ENCODE results near the gene GJE1.

The GJE1 gene

DNA sequence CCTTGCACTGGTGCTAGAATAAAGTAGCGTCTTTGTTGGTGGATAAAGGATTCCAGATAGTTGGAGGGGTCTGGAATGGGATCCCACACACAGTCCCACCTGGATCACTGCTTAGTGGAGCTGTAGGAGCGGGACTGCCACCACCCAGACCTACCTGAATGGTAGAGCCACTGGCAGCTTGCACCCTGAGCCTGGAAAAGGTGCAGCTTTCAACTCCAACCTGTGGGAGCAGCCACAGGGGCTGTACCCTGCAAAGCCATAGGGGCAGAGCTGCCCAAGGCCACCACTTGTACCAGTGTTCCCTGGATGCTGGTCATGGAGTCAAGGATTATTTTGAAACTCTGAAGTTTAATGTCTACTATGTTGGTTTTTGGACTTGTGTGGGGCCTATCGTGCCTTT lies 41.3 kb downstream of the GJE1 start:
- H3K4me3 ChIP-seq (ENCODE audit: low read depth, low read length, poor library complexity, severe bottlenecking), result no peak overlapping the region
- no peak overlapping the region for H2AFZ ChIP-seq (ENCODE audit: low read length)
- no peaks in the 10 kb centered on the region for H3F3A ChIP-seq (ENCODE audit: insufficient read depth, low read length)
- no peaks in the 10 kb centered on the region for H3K9me2 ChIP-seq (ENCODE audit: low read depth, low read length)
- H3K36me3 ChIP-seq (ENCODE audit: insufficient read depth, low read length), result peaks cover 82% of the 10 kb centered on the region
- 0 out of 2 replicates have a peak, but pooled peaks cover 3% of the 10 kb centered on the region for H3K9me3 ChIP-seq (ENCODE audit: low read length)
- H3K27me3 ChIP-seq (ENCODE audit: insufficient read depth, low read length), result no peaks in the 10 kb centered on the region
- no peak overlapping the region for H3K27ac ChIP-seq (ENCODE audit: low read depth, low read length, poor library complexity, severe bottlenecking)
- no peaks in the 10 kb centered on the region for H3K4me1 ChIP-seq (ENCODE audit: insufficient read depth, low read length, severe bottlenecking)
- no peak for TF ChIP-seq EZH2 (IDR thresholded peaks at IDR 0.05; ENCODE audit: borderline replicate concordance, low read length)
- TF ChIP-seq, protein P1, sequence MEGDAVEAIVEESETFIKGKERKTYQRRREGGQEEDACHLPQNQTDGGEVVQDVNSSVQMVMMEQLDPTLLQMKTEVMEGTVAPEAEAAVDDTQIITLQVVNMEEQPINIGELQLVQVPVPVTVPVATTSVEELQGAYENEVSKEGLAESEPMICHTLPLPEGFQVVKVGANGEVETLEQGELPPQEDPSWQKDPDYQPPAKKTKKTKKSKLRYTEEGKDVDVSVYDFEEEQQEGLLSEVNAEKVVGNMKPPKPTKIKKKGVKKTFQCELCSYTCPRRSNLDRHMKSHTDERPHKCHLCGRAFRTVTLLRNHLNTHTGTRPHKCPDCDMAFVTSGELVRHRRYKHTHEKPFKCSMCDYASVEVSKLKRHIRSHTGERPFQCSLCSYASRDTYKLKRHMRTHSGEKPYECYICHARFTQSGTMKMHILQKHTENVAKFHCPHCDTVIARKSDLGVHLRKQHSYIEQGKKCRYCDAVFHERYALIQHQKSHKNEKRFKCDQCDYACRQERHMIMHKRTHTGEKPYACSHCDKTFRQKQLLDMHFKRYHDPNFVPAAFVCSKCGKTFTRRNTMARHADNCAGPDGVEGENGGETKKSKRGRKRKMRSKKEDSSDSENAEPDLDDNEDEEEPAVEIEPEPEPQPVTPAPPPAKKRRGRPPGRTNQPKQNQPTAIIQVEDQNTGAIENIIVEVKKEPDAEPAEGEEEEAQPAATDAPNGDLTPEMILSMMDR (IDR thresholded peaks at IDR 0.05; ENCODE audit: low read length), result no peak
- H3K9ac ChIP-seq (ENCODE audit: low read length), result no peak overlapping the region
- H4K20me1 ChIP-seq (ENCODE audit: insufficient read depth, low read length), result no peaks in the 10 kb centered on the region
- no peak overlapping the region for H3K4me2 ChIP-seq (ENCODE audit: low read length)
- H3K79me2 ChIP-seq (ENCODE audit: insufficient read depth, low read length), result no peaks in the 10 kb centered on the region

DNA sequence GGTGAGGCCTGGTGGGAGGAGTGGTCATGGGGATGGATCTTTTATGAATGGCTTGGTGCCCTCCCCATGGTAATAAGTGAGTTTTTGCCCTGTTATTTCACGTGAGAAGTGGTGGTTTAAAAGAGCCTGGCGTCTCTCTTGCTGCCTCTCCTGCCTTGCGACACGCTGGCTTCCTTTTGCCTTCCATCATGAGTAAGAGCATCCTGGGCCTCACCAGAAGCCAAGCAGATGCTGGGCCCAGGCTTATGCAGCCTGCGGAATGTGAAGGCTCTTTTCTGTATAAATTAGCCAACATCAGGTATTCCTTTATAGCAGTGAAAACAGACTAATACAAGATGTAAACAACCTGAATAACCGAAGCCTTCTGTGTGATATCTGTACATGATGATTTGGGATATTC lies 42.0 kb downstream of the GJE1 start:
- H4K20me1 ChIP-seq (ENCODE audit: insufficient read depth, low read length), result no peaks in the 10 kb centered on the region
- no peak overlapping the region for H3K4me3 ChIP-seq (ENCODE audit: low read depth, low read length, poor library complexity, severe bottlenecking)
- peaks cover 81% of the 10 kb centered on the region for H3K36me3 ChIP-seq (ENCODE audit: insufficient read depth, low read length)
- no peak for TF ChIP-seq EZH2 (IDR thresholded peaks at IDR 0.05; ENCODE audit: borderline replicate concordance, low read length)
- TF ChIP-seq, protein P1 (IDR thresholded peaks at IDR 0.05; ENCODE audit: low read length), result no peak
- H3F3A ChIP-seq (ENCODE audit: insufficient read depth, low read length), result no peaks in the 10 kb centered on the region
- H2AFZ ChIP-seq (ENCODE audit: low read length), result no peak overlapping the region
- no peaks in the 10 kb centered on the region for H3K79me2 ChIP-seq (ENCODE audit: insufficient read depth, low read length)
- no peak overlapping the region for H3K9ac ChIP-seq (ENCODE audit: low read length)
- H3K4me1 ChIP-seq (ENCODE audit: insufficient read depth, low read length, severe bottlenecking), result no peaks in the 10 kb centered on the region
- H3K27ac ChIP-seq (ENCODE audit: low read depth, low read length, poor library complexity, severe bottlenecking), result no peak overlapping the region
- no peaks in the 10 kb centered on the region for H3K9me2 ChIP-seq (ENCODE audit: low read depth, low read length)
- no peaks in the 10 kb centered on the region for H3K27me3 ChIP-seq (ENCODE audit: insufficient read depth, low read length)
- H3K9me3 ChIP-seq (ENCODE audit: low read length), result 0 out of 2 replicates have a peak, but pooled peaks cover 3% of the 10 kb centered on the region
- H3K4me2 ChIP-seq (ENCODE audit: low read length), result no peak overlapping the region

DNA sequence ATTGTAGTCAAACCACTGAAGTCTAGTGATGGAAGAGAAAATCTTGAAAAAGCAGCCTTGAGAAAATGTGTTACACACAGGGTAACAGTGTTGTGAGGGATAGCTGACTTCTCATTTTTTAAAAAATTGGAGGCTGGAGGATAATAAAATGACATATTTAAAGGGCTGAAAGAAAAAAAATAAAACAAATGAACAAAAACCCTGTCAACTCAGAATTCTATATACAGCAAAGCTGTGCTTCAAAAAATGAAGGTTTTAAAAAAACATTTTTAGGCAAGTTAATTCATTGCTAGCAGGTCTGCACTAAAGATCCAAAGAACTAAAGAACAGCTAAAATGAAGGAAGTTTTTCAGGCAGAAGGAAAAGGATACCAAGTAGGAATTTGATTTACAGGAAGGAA lies 45.4 kb downstream of the GJE1 start:
- H2AFZ ChIP-seq (ENCODE audit: low read length), result no peak overlapping the region
- H3F3A ChIP-seq (ENCODE audit: insufficient read depth, low read length), result no peaks in the 10 kb centered on the region
- H3K9ac ChIP-seq (ENCODE audit: low read length), result no peak overlapping the region
- no peaks in the 10 kb centered on the region for H3K9me2 ChIP-seq (ENCODE audit: low read depth, low read length)
- H3K27ac ChIP-seq (ENCODE audit: low read depth, low read length, poor library complexity, severe bottlenecking), result no peak overlapping the region
- no peaks in the 10 kb centered on the region for H3K27me3 ChIP-seq (ENCODE audit: insufficient read depth, low read length)
- H4K20me1 ChIP-seq (ENCODE audit: insufficient read depth, low read length), result no peaks in the 10 kb centered on the region
- H3K4me2 ChIP-seq (ENCODE audit: low read length), result no peak overlapping the region
- H3K4me1 ChIP-seq (ENCODE audit: insufficient read depth, low read length, severe bottlenecking), result no peaks in the 10 kb centered on the region
- no peak for TF ChIP-seq EZH2 (IDR thresholded peaks at IDR 0.05; ENCODE audit: borderline replicate concordance, low read length)
- H3K36me3 ChIP-seq (ENCODE audit: insufficient read depth, low read length), result peaks cover 61% of the 10 kb centered on the region
- no peak overlapping the region for H3K4me3 ChIP-seq (ENCODE audit: low read depth, low read length, poor library complexity, severe bottlenecking)
- H3K79me2 ChIP-seq (ENCODE audit: insufficient read depth, low read length), result no peaks in the 10 kb centered on the region
- H3K9me3 ChIP-seq (ENCODE audit: low read length), result 0 out of 2 replicates have a peak, but pooled peaks cover 3% of the 10 kb centered on the region

DNA sequence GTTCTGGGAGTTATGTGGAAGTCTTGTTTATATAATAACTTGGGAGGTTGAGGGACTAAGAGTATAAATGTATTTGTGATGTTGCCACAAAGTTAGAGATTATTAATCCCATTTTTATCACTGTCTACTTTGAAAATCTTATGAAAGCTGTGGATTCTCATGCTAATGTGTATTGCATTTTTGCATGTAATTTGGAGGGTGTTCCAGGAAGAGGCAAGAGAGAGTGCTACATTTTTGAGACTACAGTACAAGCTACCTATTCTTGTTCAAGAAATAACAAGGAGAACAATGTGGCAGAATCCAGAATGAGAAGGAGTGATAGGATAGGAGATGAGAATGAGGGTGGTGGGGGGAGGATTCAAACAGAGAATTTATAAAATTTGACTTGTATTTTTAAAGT lies 49.3 kb downstream of the GJE1 start:
- no peak overlapping the region for H3K4me3 ChIP-seq (ENCODE audit: low read depth, low read length, poor library complexity, severe bottlenecking)
- no peaks in the 10 kb centered on the region for H3K4me1 ChIP-seq (ENCODE audit: insufficient read depth, low read length, severe bottlenecking)
- H3K27me3 ChIP-seq (ENCODE audit: insufficient read depth, low read length), result no peaks in the 10 kb centered on the region
- H3K9ac ChIP-seq (ENCODE audit: low read length), result no peak overlapping the region
- H3F3A ChIP-seq (ENCODE audit: insufficient read depth, low read length), result no peaks in the 10 kb centered on the region
- no peak overlapping the region for H3K27ac ChIP-seq (ENCODE audit: low read depth, low read length, poor library complexity, severe bottlenecking)
- H3K4me2 ChIP-seq (ENCODE audit: low read length), result no peak overlapping the region
- no peak overlapping the region for H2AFZ ChIP-seq (ENCODE audit: low read length)
- peaks cover 24% of the 10 kb centered on the region for H3K36me3 ChIP-seq (ENCODE audit: insufficient read depth, low read length)
- H4K20me1 ChIP-seq (ENCODE audit: insufficient read depth, low read length), result no peaks in the 10 kb centered on the region
- TF ChIP-seq, protein P1 (IDR thresholded peaks at IDR 0.05; ENCODE audit: low read length), result no peak
- TF ChIP-seq EZH2 (IDR thresholded peaks at IDR 0.05; ENCODE audit: borderline replicate concordance, low read length), result no peak
- H3K9me2 ChIP-seq (ENCODE audit: low read depth, low read length), result no peaks in the 10 kb centered on the region
- H3K9me3 ChIP-seq (ENCODE audit: low read length), result 0 out of 2 replicates have a peak, but pooled peaks cover under 1% of the 10 kb centered on the region
- no peaks in the 10 kb centered on the region for H3K79me2 ChIP-seq (ENCODE audit: insufficient read depth, low read length)

Measured in OCI-LY1 (cell line).